Body of pancreas (tissue), 4 donors: ENCODE results near the gene SSUH2.

Experiments used
- POLR2A ChIP-seq, 3 donors: fragments of 450-650 bp; IDR thresholded peaks; one replicate each; pipeline ENCODE4 v1.6.1; 2016; ENCODE audit warnings: antibody characterized with exemption in 3 of 3, mild to moderate bottlenecking in 2 of 3
- TF ChIP-seq, protein P1 (sequence below), 7 experiments: fragments of 450-650 bp in 4 of 7; fragments of 200-600 bp in 3 of 7; sonication (generic) in 3 of 7; IDR thresholded peaks; one replicate each; pipeline ENCODE4 v1.5.1; 2016 to 2019; ENCODE audit warnings: antibody characterized with exemption in 7 of 7

GRCh38 chr3:8637348-8637747, 7.2 kb downstream of the SSUH2 start:
- TF ChIP-seq, protein P1, sequence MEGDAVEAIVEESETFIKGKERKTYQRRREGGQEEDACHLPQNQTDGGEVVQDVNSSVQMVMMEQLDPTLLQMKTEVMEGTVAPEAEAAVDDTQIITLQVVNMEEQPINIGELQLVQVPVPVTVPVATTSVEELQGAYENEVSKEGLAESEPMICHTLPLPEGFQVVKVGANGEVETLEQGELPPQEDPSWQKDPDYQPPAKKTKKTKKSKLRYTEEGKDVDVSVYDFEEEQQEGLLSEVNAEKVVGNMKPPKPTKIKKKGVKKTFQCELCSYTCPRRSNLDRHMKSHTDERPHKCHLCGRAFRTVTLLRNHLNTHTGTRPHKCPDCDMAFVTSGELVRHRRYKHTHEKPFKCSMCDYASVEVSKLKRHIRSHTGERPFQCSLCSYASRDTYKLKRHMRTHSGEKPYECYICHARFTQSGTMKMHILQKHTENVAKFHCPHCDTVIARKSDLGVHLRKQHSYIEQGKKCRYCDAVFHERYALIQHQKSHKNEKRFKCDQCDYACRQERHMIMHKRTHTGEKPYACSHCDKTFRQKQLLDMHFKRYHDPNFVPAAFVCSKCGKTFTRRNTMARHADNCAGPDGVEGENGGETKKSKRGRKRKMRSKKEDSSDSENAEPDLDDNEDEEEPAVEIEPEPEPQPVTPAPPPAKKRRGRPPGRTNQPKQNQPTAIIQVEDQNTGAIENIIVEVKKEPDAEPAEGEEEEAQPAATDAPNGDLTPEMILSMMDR (IDR thresholded peaks at IDR 0.05) = no peak
- TF ChIP-seq POLR2A (IDR thresholded peaks at IDR 0.05) = no peak
